OCI-LY3 (cell line): Measurements from ENCODE around the gene OR52B4.

ENCODE experiments used
- H2AFZ ChIP-seq: fragments of 200-600, 300-600 bp; shearing (Covaris generic); 2 replicates; pipeline ENCODE4 v1.6.0; 2014; ENCODE audit warnings: antibody characterized with exemption, low read depth, low read length
- H3K27ac ChIP-seq: fragments of 200-600, 300-600 bp; sonication (generic); 2 replicates; pipeline ENCODE4 v1.5.1; 2014; ENCODE audit warnings: mild to moderate bottlenecking, low read length, moderate library complexity, mixed read lengths
- H3K27me3 ChIP-seq: fragments of 200-600, 300-600 bp; sonication (generic); 2 replicates; pipeline ENCODE4 v1.6.1; 2014; ENCODE audit warnings: low read depth, low read length, mixed read lengths
- H3K36me3 ChIP-seq: fragments of 200-600, 300-600 bp; sonication (generic); replicated peaks from 2 replicates; pipeline ENCODE3; 2014; ENCODE audit warnings: low read depth, low read length, mixed read lengths
- H3K4me1 ChIP-seq: fragments of 300-600, 200-600 bp; sonication (generic); 2 replicates; pipeline ENCODE4 v1.6.1; 2014; ENCODE audit warnings: low read length, mixed read lengths
- H3K4me2 ChIP-seq: fragments of 200-600, 300-600 bp; sonication (generic); 2 replicates; pipeline ENCODE4 v1.6.1; 2014; ENCODE audit warnings: low read length, mixed read lengths
- H3K4me3 ChIP-seq: fragments of 300-600, 200-600 bp; sonication (generic); 2 replicates; pipeline ENCODE4 v1.5.1; 2014; ENCODE audit warnings: antibody characterized with exemption, mild to moderate bottlenecking, low read length, moderate library complexity
- H3K79me2 ChIP-seq: fragments of 300-600, 200-600 bp; shearing (Covaris generic); 2 replicates; pipeline ENCODE4 v1.6.1; 2014; ENCODE audit warnings: mild to moderate bottlenecking, low read length, mixed read lengths
- H3K9ac ChIP-seq: fragments of 300-600, 200-600 bp; shearing (Covaris generic); 2 replicates; pipeline ENCODE4 v1.6.0; 2014; ENCODE audit warnings: mild to moderate bottlenecking, low read length, moderate library complexity
- H3K9me3 ChIP-seq: fragments of 200-600, 300-600 bp; shearing (Covaris generic); 2 replicates; pipeline ENCODE4 v1.6.1; 2014; ENCODE audit warnings: low read length, mixed read lengths; ENCODE audit not compliant: insufficient read depth
- H4K20me1 ChIP-seq: fragments of 200-600, 300-600 bp; sonication (generic); 2 replicates; pipeline ENCODE4 v1.6.1; 2016; ENCODE audit warnings: low read length, mixed read lengths; ENCODE audit not compliant: insufficient read depth
- CTCF ChIP-seq: fragments of 200-600, 300-600 bp; sonication (generic); IDR thresholded peaks from 2 replicates; pipeline ENCODE4 v1.5.1; 2014; ENCODE audit warnings: antibody characterized with exemption, low read length, low read depth
- EZH2phosphoT487 ChIP-seq: fragments of 200-600 bp; shearing (Covaris generic); IDR thresholded peaks from 2 replicates; pipeline ENCODE4 v1.6.1; 2018; ENCODE audit warnings: antibody characterized with exemption, mixed run types, low read depth

The OR52B4 gene

GRCh38 chr11:4393209-4393857 is 25.1 kb upstream of the OR52B4 start, which contains the start of gene TRIM21:
TRIM21 (minus strand) TSS chr11:4393702; CDS start chr11:4390409, 3,293 bp downstream.
- peak within 1 kb of the TSS; percentile 77 for H3K4me2 ChIP-seq
- no peaks in the 10 kb centered on the region for H4K20me1 ChIP-seq
- peaks cover 6% of the 10 kb centered on the region for H3K4me1 ChIP-seq
- H3K36me3 ChIP-seq: peaks cover 15% of the 10 kb centered on the region
- H3K4me3 ChIP-seq: peak within 1 kb of the TSS; percentile 82
- H3K27me3 ChIP-seq: no peaks in the 10 kb centered on the region
- no peak for TF ChIP-seq CTCF
- TF ChIP-seq EZH2phosphoT487: no peak
- no peaks in the 10 kb centered on the region for H3K9me3 ChIP-seq
- H3K27ac ChIP-seq: peak within 1 kb of the TSS; percentile 54
- peak within 1 kb of the TSS; percentile 88 for H2AFZ ChIP-seq
- peak within 1 kb of the TSS; percentile 82 for H3K9ac ChIP-seq
- H3K79me2 ChIP-seq: peaks cover 14% of the 10 kb centered on the region

GRCh38 chr11:4388221-4388620 is 20.0 kb upstream of the OR52B4 start:
- H3K4me1 ChIP-seq: peaks cover 4% of the 10 kb centered on the region
- no peak overlapping the region for H2AFZ ChIP-seq
- H4K20me1 ChIP-seq: no peaks in the 10 kb centered on the region
- no peaks in the 10 kb centered on the region for H3K27me3 ChIP-seq
- no peak overlapping the region for H3K27ac ChIP-seq
- peaks cover 12% of the 10 kb centered on the region for H3K79me2 ChIP-seq
- H3K4me2 ChIP-seq: no peak overlapping the region
- no peak overlapping the region for H3K9ac ChIP-seq
- H3K36me3 ChIP-seq: peaks cover 42% of the 10 kb centered on the region
- no peak for TF ChIP-seq CTCF
- no peak for TF ChIP-seq EZH2phosphoT487
- H3K9me3 ChIP-seq: no peaks in the 10 kb centered on the region
- no peak overlapping the region for H3K4me3 ChIP-seq

- H4K20me1 ChIP-seq: no peaks in the 10 kb centered on the region
- H3K9me3 ChIP-seq: no peaks in the 10 kb centered on the region
- no peak overlapping the region for H2AFZ ChIP-seq
- H3K9ac ChIP-seq: no peak overlapping the region
- TF ChIP-seq EZH2phosphoT487 (no peak), CTCF (no peak)
- no peaks in the 10 kb centered on the region for H3K79me2 ChIP-seq
- H3K4me2 ChIP-seq: no peak overlapping the region
- peaks cover 44% of the 10 kb centered on the region for H3K36me3 ChIP-seq
- no peak overlapping the region for H3K27ac ChIP-seq
- H3K27me3 ChIP-seq: no peaks in the 10 kb centered on the region
- no peak overlapping the region for H3K4me3 ChIP-seq
- no peaks in the 10 kb centered on the region for H3K4me1 ChIP-seq
These were observed 18.0 kb upstream of the OR52B4 start for GRCh38 chr11:4385978-4386740.

GRCh38 chr11:4381901-4382300 is 13.7 kb upstream of the OR52B4 start:
- Histone ChIP-seq H2AFZ (no peak overlapping the region), H3K4me2 (no peak overlapping the region), H3K27me3 (no peaks in the 10 kb centered on the region), H3K9ac (no peak overlapping the region), H3K4me3 (no peak overlapping the region), H3K27ac (no peak overlapping the region), H3K79me2 (no peaks in the 10 kb centered on the region), H4K20me1 (no peaks in the 10 kb centered on the region), H3K9me3 (no peaks in the 10 kb centered on the region), H3K4me1 (no peaks in the 10 kb centered on the region), H3K36me3 (peaks cover 24% of the 10 kb centered on the region)
- no peak for TF ChIP-seq EZH2phosphoT487
- no peak for TF ChIP-seq CTCF
